SK-N-SH (cell line): ENCODE results near the gene TFB1M. TPM values are rescaled to one million over a fixed set of nuclear protein-coding genes. Genes with fewer than 3 reads are reported as not detected.

ENCODE experiments used
- CTCF ChIA-PET: fragments of 300-600, 350-600 bp; formaldehyde crosslinking; extraction: SDS; loops from one replicate; lab custom pipeline; 2021; lab: Yijun Ruan, JAX
- POLR2A ChIA-PET: fragments of 350-600 bp; sonication (Branson Sonifier 250); formaldehyde crosslinking; extraction: SDS; loops from one replicate; lab custom pipeline; 2020; ENCODE audit warnings: antibody characterized with exemption, inconsistent platforms; lab: Yijun Ruan, JAX
- DNase-seq: peaks from one replicate; pipeline ENCODE4 v3.0.0; 2012
- H2AFZ ChIP-seq: fragments of 200-600 bp; sonication (generic); 2 replicates; pipeline ENCODE4 v1.8.1; 2016; ENCODE audit warnings: antibody characterized with exemption, mild to moderate bottlenecking, low read depth
- H3F3A ChIP-seq: fragments of 200-600 bp; sonication (generic); replicated peaks from 2 replicates; pipeline ENCODE3; 2016; ENCODE audit warnings: antibody characterized with exemption, mild to moderate bottlenecking; ENCODE audit not compliant: insufficient read depth
- H3K27ac ChIP-seq, 2 experiments: fragments of 200-500 bp in 1 of 2; fragments of 200-600 bp in 1 of 2; sonication (Bioruptor generic) in 1 of 2; sonication (generic), shearing (Covaris generic) in 1 of 2; 2 replicates each; pipeline versions ENCODE4 v1.5.1 to v1.6.1; 2014 to 2016; ENCODE audit warnings: low read depth in 2 of 2, inconsistent platforms in 1 of 2, low read length in 1 of 2, mild to moderate bottlenecking in 1 of 2, mixed read lengths in 1 of 2
- H3K27me3 ChIP-seq: fragments of 200-600 bp; sonication (generic), shearing (Covaris generic); 2 replicates; pipeline ENCODE4 v1.6.1; 2016; ENCODE audit warnings: mixed run types; ENCODE audit not compliant: insufficient read depth
- H3K36me3 ChIP-seq, 2 experiments: fragments of 200-500 bp in 1 of 2; fragments of 200-600 bp in 1 of 2; sonication (Bioruptor generic) in 1 of 2; sonication (generic) in 1 of 2; replicated peaks in 1 of 2; 2 replicates each; pipeline versions ENCODE3 to v1.5.1; 2014 to 2016; ENCODE audit warnings: low read length in 1 of 2, mild to moderate bottlenecking in 1 of 2; ENCODE audit not compliant: insufficient read depth in 2 of 2, control insufficient read depth in 1 of 2
- H3K4me1 ChIP-seq, 2 experiments: fragments of 200-500 bp in 1 of 2; fragments of 200-600 bp in 1 of 2; sonication (Bioruptor generic) in 1 of 2; sonication (generic), shearing (Covaris generic) in 1 of 2; 2 replicates each; pipeline versions ENCODE4 v1.5.1 to v1.6.1; 2014 to 2016; ENCODE audit warnings: low read depth in 1 of 2, low read length in 1 of 2, mixed run types in 1 of 2; ENCODE audit not compliant: insufficient read depth in 2 of 2, control insufficient read depth in 1 of 2
- H3K4me2 ChIP-seq: fragments of 200-600 bp; sonication (generic), shearing (Covaris generic); 2 replicates; pipeline ENCODE4 v1.6.1; 2017; ENCODE audit warnings: mixed run types
- H3K4me3 ChIP-seq, 2 experiments: fragments of 200-500 bp in 1 of 2; fragments of 200-600 bp in 1 of 2; sonication (Bioruptor generic) in 1 of 2; sonication (generic), shearing (Covaris generic) in 1 of 2; 2 replicates each; pipeline versions ENCODE4 v1.5.1 to v1.8.1; 2014 to 2016; ENCODE audit warnings: low read depth in 2 of 2, inconsistent platforms in 1 of 2, low read length in 1 of 2, mild to moderate bottlenecking in 1 of 2, mixed read lengths in 1 of 2, moderate library complexity in 1 of 2
- H3K79me2 ChIP-seq: fragments of 200-600 bp; sonication (generic); 2 replicates; pipeline ENCODE4 v1.8.1; 2017; ENCODE audit warnings: mild to moderate bottlenecking; ENCODE audit not compliant: insufficient read depth
- H3K9ac ChIP-seq: fragments of 200-600 bp; sonication (generic); 2 replicates; pipeline ENCODE4 v1.6.1; 2017; ENCODE audit warnings: mixed run types
- H3K9me2 ChIP-seq: fragments of 200-600 bp; sonication (generic); 2 replicates; pipeline ENCODE4 v1.6.1; 2017; ENCODE audit warnings: mixed run types
- H3K9me3 ChIP-seq: fragments of 200-600 bp; sonication (generic); 2 replicates; pipeline ENCODE4 v1.6.1; 2017; ENCODE audit warnings: mixed run types, mild to moderate bottlenecking, moderate library complexity
- H4K20me1 ChIP-seq: fragments of 200-600 bp; sonication (generic); 2 replicates; pipeline ENCODE4 v1.6.1; 2017; ENCODE audit warnings: mild to moderate bottlenecking, mixed run types; ENCODE audit not compliant: insufficient read depth
- CTCF ChIP-seq: fragments of 200-600 bp; sonication (generic); IDR thresholded peaks from 2 replicates; pipeline ENCODE4 v1.6.1; 2017; ENCODE audit warnings: antibody characterized with exemption, mild to moderate bottlenecking, moderate library complexity
- EP300 ChIP-seq, 2 experiments: IDR thresholded peaks; 2 replicates each; pipeline versions ENCODE4 v1.4.0 to v1.6.1; 2012; ENCODE audit warnings: borderline replicate concordance in 1 of 2, low read depth in 1 of 2, low read length in 1 of 2
- FOSL2 ChIP-seq: IDR thresholded peaks from 2 replicates; pipeline ENCODE4 v1.4.0; 2012; ENCODE audit warnings: low read depth, mild to moderate bottlenecking, moderate library complexity, borderline replicate concordance
- FOXM1 ChIP-seq: IDR thresholded peaks from 2 replicates; pipeline ENCODE4 v1.4.0; 2012; ENCODE audit warnings: low read depth, mild to moderate bottlenecking
- GABPA ChIP-seq: IDR thresholded peaks from 2 replicates; pipeline ENCODE4 v1.4.0; 2012; ENCODE audit warnings: low read depth, mild to moderate bottlenecking
- MEF2A ChIP-seq: IDR thresholded peaks from 2 replicates; pipeline ENCODE4 v1.4.0; 2012; ENCODE audit warnings: low read depth, borderline replicate concordance
- MXI1 ChIP-seq: IDR thresholded peaks from 2 replicates; pipeline ENCODE4 v1.6.1; 2012; ENCODE audit warnings: mild to moderate bottlenecking, low read depth, low read length, improper control_type of control experiment
- NFIC ChIP-seq: IDR thresholded peaks from 2 replicates; pipeline ENCODE4 v1.4.0; 2012; ENCODE audit warnings: borderline replicate concordance
- RCOR1 ChIP-seq: fragments of 150-350 bp; IDR thresholded peaks from 2 replicates; pipeline ENCODE4 v1.6.1; 2017; ENCODE audit warnings: antibody characterized with exemption, low read length
- RFX5 ChIP-seq: IDR thresholded peaks from 2 replicates; pipeline ENCODE4 v1.6.1; 2012; ENCODE audit warnings: mild to moderate bottlenecking, improper control_type of control experiment, low read length
- RXRA ChIP-seq: IDR thresholded peaks from 2 replicates; pipeline ENCODE4 v1.4.0; 2012; ENCODE audit warnings: low read depth, mild to moderate bottlenecking, borderline replicate concordance
- SIN3A ChIP-seq: IDR thresholded peaks from 2 replicates; pipeline ENCODE4 v1.6.1; 2012; ENCODE audit warnings: low read depth, mild to moderate bottlenecking, low read length, moderate library complexity, borderline replicate concordance
- TAF1 ChIP-seq: IDR thresholded peaks from 2 replicates; pipeline ENCODE4 v1.6.1; 2012; ENCODE audit warnings: low read depth, mild to moderate bottlenecking, low read length, moderate library complexity, borderline replicate concordance
- TEAD4 ChIP-seq: IDR thresholded peaks from 2 replicates; pipeline ENCODE4 v1.4.0; 2012; ENCODE audit warnings: mild to moderate bottlenecking, borderline replicate concordance; ENCODE audit not compliant: insufficient read depth
- USF1 ChIP-seq: IDR thresholded peaks from 2 replicates; pipeline ENCODE4 v1.4.0; 2012; ENCODE audit warnings: low read depth, borderline replicate concordance
- ZBTB33 ChIP-seq: IDR thresholded peaks from 2 replicates; pipeline ENCODE4 v1.4.0; 2012; ENCODE audit warnings: low read depth, borderline replicate concordance
- polyA plus RNA-seq, 3 experiments: library from polyadenylated mRNA; depleted of rRNA; stranded (reverse); fragments of >200 nt; gene quantifications; 2 replicates each; pipeline ENCODE4 v1.2.3, GENCODE V29; 2012

The TFB1M gene
- polyA plus RNA-seq, 1 of the 3 experiments (the other 2 are of a cell fraction) = 28.4 TPM

- Histone ChIP-seq H3K79me2 (no peaks in the 10 kb centered on the region), H3K4me3 (no peak overlapping the region), H3K9me2 (no peaks in the 10 kb centered on the region), H3K4me2 (no peak overlapping the region), H3F3A (no peaks in the 10 kb centered on the region), H2AFZ (no peak overlapping the region), H4K20me1 (no peaks in the 10 kb centered on the region), H3K27ac (no peak overlapping the region), H3K9ac (no peak overlapping the region), H3K4me1 (no peaks in the 10 kb centered on the region), H3K36me3 (peaks cover 0 to 3% of the 10 kb centered on the region in 2 experiments), H3K27me3 (no peaks in the 10 kb centered on the region), H3K9me3 (peaks cover 10% of the 10 kb centered on the region; the same call in 1 of the 2 replicates)
- POLR2A ChIA-PET = no interaction called here
- TF ChIP-seq TEAD4 (no peak), FOSL2 (no peak), SIN3A (no peak), CTCF (no peak), RXRA (no peak), ZBTB33 (no peak), TAF1 (no peak), MEF2A (no peak), RFX5 (no peak)
- CTCF ChIA-PET = no interaction called here
- DNase-seq = no peak
These were observed 39.9 kb upstream of the TFB1M start for GRCh38 chr6:155354167-155354566.

GRCh38 chr6:155352811-155353210 is 38.5 kb upstream of the TFB1M start:
- Histone ChIP-seq H3K4me1 (no peaks in the 10 kb centered on the region), H3K27ac (no peak overlapping the region), H3K79me2 (no peaks in the 10 kb centered on the region), H3K9me2 (no peaks in the 10 kb centered on the region), H2AFZ (no peak overlapping the region), H3K36me3 (peaks cover 0 to 3% of the 10 kb centered on the region in 2 experiments), H3K27me3 (no peaks in the 10 kb centered on the region), H3F3A (no peaks in the 10 kb centered on the region), H3K9ac (no peak overlapping the region), H4K20me1 (no peaks in the 10 kb centered on the region), H3K9me3 (peaks cover 10% of the 10 kb centered on the region; the same call in 1 of the 2 replicates), H3K4me3 (no peak overlapping the region), H3K4me2 (no peak overlapping the region)
- CTCF ChIA-PET = no interaction called here
- no peak for DNase-seq
- TF ChIP-seq USF1 (no peak), RCOR1 (no peak), GABPA (no peak), NFIC (no peak), FOXM1 (no peak), MXI1 (no peak), SIN3A (no peak), TEAD4 (no peak), RFX5 (no peak), EP300 (IDR thresholded peaks at IDR 0.05; ENCODE audit: borderline replicate concordance in 1 of 2, low read depth in 1 of 2, low read length in 1 of 2) (no peak)
- POLR2A ChIA-PET = no interaction called here
